ENCODE measurements around the gene CERS4. TPM values are rescaled to one million over a fixed set of nuclear protein-coding genes. Genes with fewer than 3 reads are reported as not detected.
A peak's percentile ranks its signal among the peaks of the same experiment; 100 is the strongest.

CERS4 gene, protein sequence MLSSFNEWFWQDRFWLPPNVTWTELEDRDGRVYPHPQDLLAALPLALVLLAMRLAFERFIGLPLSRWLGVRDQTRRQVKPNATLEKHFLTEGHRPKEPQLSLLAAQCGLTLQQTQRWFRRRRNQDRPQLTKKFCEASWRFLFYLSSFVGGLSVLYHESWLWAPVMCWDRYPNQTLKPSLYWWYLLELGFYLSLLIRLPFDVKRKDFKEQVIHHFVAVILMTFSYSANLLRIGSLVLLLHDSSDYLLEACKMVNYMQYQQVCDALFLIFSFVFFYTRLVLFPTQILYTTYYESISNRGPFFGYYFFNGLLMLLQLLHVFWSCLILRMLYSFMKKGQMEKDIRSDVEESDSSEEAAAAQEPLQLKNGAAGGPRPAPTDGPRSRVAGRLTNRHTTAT
- 125 and 146 TPM in 2 replicates for total RNA-seq
- total RNA-seq (2013): 67.0 TPM
- 98.2 and 104 TPM in 2 replicates for polyA plus RNA-seq
- 91.1 and 91.2 TPM in 2 replicates for polyA minus RNA-seq

DNA sequence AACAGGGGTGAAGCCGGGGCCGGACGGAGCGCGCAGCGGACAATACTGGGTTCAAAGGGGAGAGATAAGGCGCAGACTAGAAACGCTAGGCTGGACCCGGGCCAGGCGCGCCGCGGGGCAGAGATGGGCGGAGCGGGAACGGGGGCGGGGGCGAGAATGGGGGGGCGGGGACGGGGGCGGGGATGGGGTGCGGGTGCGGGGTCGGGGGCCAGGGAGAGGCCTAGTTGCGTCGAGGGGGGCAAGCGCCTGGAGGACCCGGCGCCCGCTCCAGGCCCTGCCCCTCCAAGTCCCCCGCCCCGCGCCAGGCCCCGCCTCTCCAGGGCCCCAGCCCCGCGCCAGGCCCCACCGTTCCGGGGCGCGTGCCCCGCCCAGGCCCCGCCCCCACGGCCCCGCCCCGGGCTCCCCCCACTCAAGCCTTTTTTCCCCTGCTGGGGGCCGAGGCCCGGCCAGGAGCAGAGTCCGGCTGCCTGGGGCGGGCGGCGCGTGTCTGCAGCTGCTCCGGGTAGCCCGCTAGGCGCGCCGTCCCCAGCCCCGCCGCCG, at the start of gene CERS4:
Gene CERS4, plus strand, starts transcription at position 449 of the 540 bp plus-strand sequence. CDS start 41,707 bp downstream, outside the sequence.
- peak within 1 kb of the TSS; percentile 97 for H3K9ac ChIP-seq (ENCODE audit: low read length)
- no peaks in the 10 kb centered on the region for H3K27me3 ChIP-seq (replicated peaks in 1 of 4; ENCODE audit: control extremely low read depth in 1 of 4, control insufficient read depth in 3 of 4, insufficient read depth in 4 of 4, low read length in 3 of 4)
- peaks cover 33% of the 10 kb centered on the region for H4K20me1 ChIP-seq (ENCODE audit: control insufficient read depth, insufficient read depth, low read length, poor library complexity, severe bottlenecking)
- CTCF ChIA-PET: interaction anchor here (1.3 to 3.1 kb wide), 3 partner anchors 15 to 50 kb away, joined by 6 to 27 read pairs (median 25); no protein-coding TSS in a partner anchor
- intact Hi-C loops (cut with micrococcal nuclease): loop anchor here (1.0 kb wide), 2 partner anchors 14 to 51 kb away; no protein-coding TSS in a partner anchor
- H3K9me3 Mint-ChIP-seq (ENCODE audit: insufficient read depth): no peaks in the 10 kb centered on the region
- H3K79me2 ChIP-seq (ENCODE audit: control insufficient read depth, insufficient read depth, low read length): peaks cover 46% of the 10 kb centered on the region
- H3K27ac Mint-ChIP-seq: peak within 1 kb of the TSS; percentile 93
- peaks cover 0 to 9% of the 10 kb centered on the region in 2 experiments for H3K36me3 ChIP-seq (replicated peaks in 1 of 2; ENCODE audit: control extremely low read depth in 1 of 2, control insufficient read depth in 1 of 2, extremely low read depth in 1 of 2, insufficient read depth in 2 of 2, low read length in 1 of 2)
- H3K4me3 Mint-ChIP-seq: peak within 1 kb of the TSS; percentile 94
- no peaks in the 10 kb centered on the region for H3K27me3 Mint-ChIP-seq
- no peaks in the 10 kb centered on the region for H3K9me3 ChIP-seq (ENCODE audit: control extremely low read depth in 1 of 3, control insufficient read depth in 2 of 3, insufficient read depth in 1 of 3, low read length in 2 of 3)
- no peak for TF ChIP-seq EZH2 (IDR thresholded peaks at IDR 0.05; ENCODE audit: borderline replicate concordance, insufficient read depth, low read depth, low read length, poor library complexity, severe bottlenecking)
- TF ChIP-seq, protein P1, sequence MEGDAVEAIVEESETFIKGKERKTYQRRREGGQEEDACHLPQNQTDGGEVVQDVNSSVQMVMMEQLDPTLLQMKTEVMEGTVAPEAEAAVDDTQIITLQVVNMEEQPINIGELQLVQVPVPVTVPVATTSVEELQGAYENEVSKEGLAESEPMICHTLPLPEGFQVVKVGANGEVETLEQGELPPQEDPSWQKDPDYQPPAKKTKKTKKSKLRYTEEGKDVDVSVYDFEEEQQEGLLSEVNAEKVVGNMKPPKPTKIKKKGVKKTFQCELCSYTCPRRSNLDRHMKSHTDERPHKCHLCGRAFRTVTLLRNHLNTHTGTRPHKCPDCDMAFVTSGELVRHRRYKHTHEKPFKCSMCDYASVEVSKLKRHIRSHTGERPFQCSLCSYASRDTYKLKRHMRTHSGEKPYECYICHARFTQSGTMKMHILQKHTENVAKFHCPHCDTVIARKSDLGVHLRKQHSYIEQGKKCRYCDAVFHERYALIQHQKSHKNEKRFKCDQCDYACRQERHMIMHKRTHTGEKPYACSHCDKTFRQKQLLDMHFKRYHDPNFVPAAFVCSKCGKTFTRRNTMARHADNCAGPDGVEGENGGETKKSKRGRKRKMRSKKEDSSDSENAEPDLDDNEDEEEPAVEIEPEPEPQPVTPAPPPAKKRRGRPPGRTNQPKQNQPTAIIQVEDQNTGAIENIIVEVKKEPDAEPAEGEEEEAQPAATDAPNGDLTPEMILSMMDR (IDR thresholded peaks at IDR 0.05): no peak
- ATAC-seq (ENCODE audit: low read depth) (peak; percentile 85), DNase-seq (no peak)
- peak within 1 kb of the TSS; percentile 95 for H3K4me2 ChIP-seq (replicated peaks; ENCODE audit: low read depth, low read length, poor library complexity, severe bottlenecking)
- H3K4me3 ChIP-seq (ENCODE audit: control extremely low read depth in 1 of 5, extremely low read depth in 1 of 5, insufficient read depth in 1 of 5, low read depth in 2 of 5, low read length in 4 of 5): peak within 1 kb of the TSS; percentile 48 to 96 (median 93)
- POLR2A ChIA-PET: interaction anchor here (0.6 to 6.5 kb wide), 6 partner anchors 14 to 203 kb away, joined by 3 to 71 read pairs (median 5); no protein-coding TSS in a partner anchor
- 3% methylated on average over 24 of the region's 60 CpGs for WGBS (ENCODE audit: insufficient coverage)
- peak within 1 kb of the TSS; percentile 96 for H2AFZ ChIP-seq (ENCODE audit: insufficient read depth, low read depth, low read length, poor library complexity, severe bottlenecking)
- H3K27ac ChIP-seq (ENCODE audit: low read length in 2 of 2): peak within 1 kb of the TSS; percentile 87 to 98
- H3K4me1 ChIP-seq (ENCODE audit: control insufficient read depth in 2 of 2, insufficient read depth in 2 of 2, low read length in 2 of 2): peaks cover 29 to 37% of the 10 kb centered on the region in 2 donors
- peaks cover 41% of the 10 kb centered on the region for H3K4me1 Mint-ChIP-seq
